Measurements from ENCODE around the gene UBE2V1.

The UBE2V1 gene

GRCh38 chr20:50133474-50134217 lies 20.7 kb upstream of the UBE2V1 start:
- no peak overlapping the region for H3K4me3 ChIP-seq (ENCODE audit: low read depth, low read length)
- TF ChIP-seq, protein P1, sequence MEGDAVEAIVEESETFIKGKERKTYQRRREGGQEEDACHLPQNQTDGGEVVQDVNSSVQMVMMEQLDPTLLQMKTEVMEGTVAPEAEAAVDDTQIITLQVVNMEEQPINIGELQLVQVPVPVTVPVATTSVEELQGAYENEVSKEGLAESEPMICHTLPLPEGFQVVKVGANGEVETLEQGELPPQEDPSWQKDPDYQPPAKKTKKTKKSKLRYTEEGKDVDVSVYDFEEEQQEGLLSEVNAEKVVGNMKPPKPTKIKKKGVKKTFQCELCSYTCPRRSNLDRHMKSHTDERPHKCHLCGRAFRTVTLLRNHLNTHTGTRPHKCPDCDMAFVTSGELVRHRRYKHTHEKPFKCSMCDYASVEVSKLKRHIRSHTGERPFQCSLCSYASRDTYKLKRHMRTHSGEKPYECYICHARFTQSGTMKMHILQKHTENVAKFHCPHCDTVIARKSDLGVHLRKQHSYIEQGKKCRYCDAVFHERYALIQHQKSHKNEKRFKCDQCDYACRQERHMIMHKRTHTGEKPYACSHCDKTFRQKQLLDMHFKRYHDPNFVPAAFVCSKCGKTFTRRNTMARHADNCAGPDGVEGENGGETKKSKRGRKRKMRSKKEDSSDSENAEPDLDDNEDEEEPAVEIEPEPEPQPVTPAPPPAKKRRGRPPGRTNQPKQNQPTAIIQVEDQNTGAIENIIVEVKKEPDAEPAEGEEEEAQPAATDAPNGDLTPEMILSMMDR (IDR thresholded peaks at IDR 0.05; ENCODE audit: low read depth, low read length) = no peak

- TF ChIP-seq, protein P1 (IDR thresholded peaks at IDR 0.05; ENCODE audit: low read depth, low read length) = no peak
- H3K4me3 ChIP-seq (ENCODE audit: low read depth, low read length) = no peak overlapping the region
Observed at GRCh38 chr20:50133041-50133440, 20.1 kb upstream of the UBE2V1 start.

DNA sequence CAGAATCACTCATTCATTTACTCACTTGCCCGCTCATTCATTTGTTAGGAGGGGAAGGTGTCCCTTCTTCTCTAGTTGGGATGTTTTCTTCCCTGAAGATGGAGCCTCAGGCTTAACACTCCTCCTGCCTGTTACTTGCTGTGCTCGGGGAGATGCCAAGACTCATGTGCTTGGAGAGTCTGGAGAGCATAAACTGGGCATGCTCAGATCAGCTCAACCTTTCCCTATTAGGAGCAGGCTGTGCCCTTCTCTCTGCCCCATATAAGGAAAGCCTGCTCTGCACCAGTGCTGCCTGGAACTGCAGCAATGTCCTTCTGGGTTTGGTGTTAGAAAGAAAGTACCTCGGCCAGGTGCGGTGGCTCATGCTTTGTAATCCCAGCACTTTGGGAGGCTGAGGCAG lies 18.0 kb upstream of the UBE2V1 start:
- H3K4me3 ChIP-seq (ENCODE audit: low read depth, low read length) = no peak overlapping the region
- TF ChIP-seq, protein P1 (IDR thresholded peaks at IDR 0.05; ENCODE audit: low read depth, low read length) = no peak

DNA sequence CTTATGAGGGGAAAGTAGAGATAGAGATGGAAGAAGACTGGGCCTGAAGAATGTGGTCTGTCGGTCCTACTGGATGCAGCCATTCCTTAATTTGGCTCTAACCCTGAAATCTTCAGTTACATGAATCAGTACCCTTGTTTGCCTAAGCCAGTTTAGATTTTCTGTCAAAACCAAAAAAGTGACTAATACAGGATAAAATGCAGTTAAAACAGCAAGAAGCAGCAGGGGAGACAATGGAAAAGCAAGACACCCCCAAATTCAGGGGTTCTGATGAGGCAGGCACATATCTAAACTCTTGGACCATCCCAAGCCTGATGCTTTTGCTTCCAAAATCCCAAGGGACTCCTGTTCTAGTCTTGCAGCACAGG lies 17.4 kb upstream of the UBE2V1 start:
- H3K4me3 ChIP-seq (ENCODE audit: low read depth, low read length) = no peak overlapping the region
- TF ChIP-seq, protein P1 (IDR thresholded peaks at IDR 0.05; ENCODE audit: low read depth, low read length) = no peak

DNA sequence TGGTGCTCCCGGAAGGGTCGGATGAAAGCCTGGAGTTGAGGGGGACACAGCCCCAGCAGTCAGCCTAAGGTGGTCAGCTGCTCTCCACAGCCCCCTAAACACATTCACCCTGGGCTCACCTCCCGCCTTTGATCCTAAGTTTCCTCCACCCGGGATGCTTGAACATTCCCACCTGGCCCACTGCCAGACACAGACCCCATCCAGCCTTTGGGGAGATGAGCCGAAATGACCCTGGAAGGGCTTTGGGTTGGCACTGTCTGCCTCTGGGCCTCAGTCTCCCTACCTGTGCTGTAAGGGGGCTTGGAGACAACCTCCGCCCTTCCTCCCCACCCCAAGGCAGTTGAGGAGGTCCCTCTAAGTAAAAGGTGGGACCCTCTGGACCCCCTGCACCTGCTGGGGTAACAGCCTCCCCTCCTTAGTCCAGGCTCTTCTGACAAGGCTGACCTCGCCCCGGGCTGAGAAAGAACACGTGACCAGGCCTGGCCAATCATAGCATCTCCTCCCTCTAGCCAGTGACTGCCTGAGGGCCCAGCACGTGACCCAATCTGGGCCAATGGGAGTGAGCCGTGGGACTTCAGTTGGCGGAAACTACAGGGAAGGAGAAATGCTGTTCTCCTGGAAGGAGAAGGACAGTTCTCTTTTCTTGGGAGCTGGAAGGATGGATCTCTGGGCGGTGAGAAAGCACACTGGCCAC lies 16.9 kb upstream of the UBE2V1 start:
- H3K4me3 ChIP-seq (ENCODE audit: low read depth, low read length) = no peak overlapping the region
- TF ChIP-seq, protein P1 (IDR thresholded peaks at IDR 0.05; ENCODE audit: low read depth, low read length) = no peak

GRCh38 chr20:50128520-50128905 lies 15.6 kb upstream of the UBE2V1 start:
- TF ChIP-seq, protein P1 (IDR thresholded peaks at IDR 0.05; ENCODE audit: low read depth, low read length) = no peak
- no peak overlapping the region for H3K4me3 ChIP-seq (ENCODE audit: low read depth, low read length)
